Panc1 (cell line): ENCODE results near the gene PDE4A. TPM values are rescaled to one million over a fixed set of nuclear protein-coding genes. Genes with fewer than 3 reads are reported as not detected.

Experiments
- ATAC-seq: fragments of 200-7000 bp; cut with Tn5 transposase; 2 replicates; pipeline ENCODE4 v1.9.1; 2020; ENCODE audit warnings: mild to moderate bottlenecking, moderate library complexity
- BruUV-seq: library from RNA; stranded (reverse); fragments of 400-500 nt; replicated peaks from 2 replicates; lab custom pipeline; 2021; lab: Mats Ljungman, UMichigan
- CTCF ChIA-PET: fragments of 300-600 bp; sonication (Branson Sonifier 250); formaldehyde crosslinking; loops from one replicate; lab custom pipeline; 2022; ENCODE audit warnings: antibody characterized with exemption; lab: Charles Lee
- POLR2A ChIA-PET: fragments of 300-600 bp; sonication (Branson Sonifier 250); formaldehyde crosslinking; loops from one replicate; lab custom pipeline; 2022; ENCODE audit warnings: antibody characterized with exemption; lab: Charles Lee
- DNase-seq: peaks from one replicate; pipeline ENCODE4 v3.0.0-alpha.2; 2010; ENCODE audit warnings: low read depth, low spot score
- H3K27ac ChIP-seq: 2 replicates; pipeline ENCODE4 v1.5.1; 2011; ENCODE audit warnings: mild to moderate bottlenecking, low read length, inconsistent platforms
- H3K27me3 ChIP-seq: fragments of 200-500 bp; sonication (Bioruptor generic); 2 replicates; pipeline ENCODE4 v1.6.0; 2014; ENCODE audit warnings: low read length, inconsistent platforms; ENCODE audit not compliant: control insufficient read depth, insufficient read depth
- H3K36me3 ChIP-seq: fragments of 200-500 bp; sonication (Bioruptor generic); 2 replicates; pipeline ENCODE4 v1.5.1; 2014; ENCODE audit warnings: inconsistent platforms, mild to moderate bottlenecking, low read length, moderate library complexity; ENCODE audit not compliant: control insufficient read depth, insufficient read depth
- H3K4me1 ChIP-seq: 2 replicates; pipeline ENCODE4 v1.5.1; 2011; ENCODE audit warnings: inconsistent platforms, mild to moderate bottlenecking, low read length, moderate library complexity; ENCODE audit not compliant: control insufficient read depth, insufficient read depth
- H3K4me3 ChIP-seq, 2 experiments: 2 replicates each; pipeline ENCODE4 v1.5.1; 2011 to 2012; ENCODE audit warnings: low read depth in 2 of 2, low read length in 2 of 2, mild to moderate bottlenecking in 2 of 2, inconsistent platforms in 1 of 2, moderate library complexity in 1 of 2
- H3K9me3 ChIP-seq: fragments of 200-500 bp; sonication (Bioruptor generic); 2 replicates; pipeline ENCODE4 v1.5.1; 2014; ENCODE audit warnings: low read depth, mild to moderate bottlenecking, inconsistent platforms, low read length, moderate library complexity; ENCODE audit not compliant: control insufficient read depth, insufficient read depth
- POLR2AphosphoS5 ChIP-seq: IDR thresholded peaks from 2 replicates; pipeline ENCODE4 v1.6.1; 2012; ENCODE audit warnings: mild to moderate bottlenecking, low read depth, low read length, moderate library complexity
- SIN3A ChIP-seq: IDR thresholded peaks from 2 replicates; pipeline ENCODE4 v1.6.1; 2012; ENCODE audit warnings: low read depth, mild to moderate bottlenecking, low read length, moderate library complexity, borderline replicate concordance; ENCODE audit not compliant: insufficient read depth
- TCF7L2 ChIP-seq: IDR thresholded peaks from 2 replicates; pipeline ENCODE4 v1.6.1; 2011; ENCODE audit warnings: mild to moderate bottlenecking, low read depth, low read length, inconsistent platforms
- in situ Hi-C: cut with HindIII; loops from 2 replicates; pipeline ENCODE4 v1.10.0; 2016; ENCODE audit warnings: low sequenced_read_pairs, low pct_unique_long_range_greater_than_20kb
- intact Hi-C: fragments of 100-400 bp; cut with micrococcal nuclease; formaldehyde crosslinking; loops from one replicate; pipeline ENCODE4 v1.10.0; 2022; ENCODE audit not compliant: unreplicated experiment
- total RNA-seq: library from RNA; stranded (reverse); gene quantifications from one replicate; pipeline ENCODE4 v1.2.1, GENCODE V29; 2021; ENCODE audit not compliant: unreplicated experiment
- TF ChIP-seq, protein P1 (sequence below): fragments of 450-650 bp; IDR thresholded peaks from 2 replicates; pipeline ENCODE4 v1.5.1; 2017; ENCODE audit warnings: mild to moderate bottlenecking
- TF ChIP-seq, protein P2 (sequence below), 2 experiments: IDR thresholded peaks; 2 replicates each; pipeline ENCODE4 v1.6.1; 2011 to 2012; ENCODE audit warnings: low read depth in 2 of 2, control low read depth in 1 of 2, low read length in 1 of 2, mild to moderate bottlenecking in 1 of 2, moderate library complexity in 1 of 2; ENCODE audit not compliant: insufficient read depth in 1 of 2

Gene PDE4A
- total RNA-seq, 1 experiment from 2014 or later: 25.8 TPM

DNA sequence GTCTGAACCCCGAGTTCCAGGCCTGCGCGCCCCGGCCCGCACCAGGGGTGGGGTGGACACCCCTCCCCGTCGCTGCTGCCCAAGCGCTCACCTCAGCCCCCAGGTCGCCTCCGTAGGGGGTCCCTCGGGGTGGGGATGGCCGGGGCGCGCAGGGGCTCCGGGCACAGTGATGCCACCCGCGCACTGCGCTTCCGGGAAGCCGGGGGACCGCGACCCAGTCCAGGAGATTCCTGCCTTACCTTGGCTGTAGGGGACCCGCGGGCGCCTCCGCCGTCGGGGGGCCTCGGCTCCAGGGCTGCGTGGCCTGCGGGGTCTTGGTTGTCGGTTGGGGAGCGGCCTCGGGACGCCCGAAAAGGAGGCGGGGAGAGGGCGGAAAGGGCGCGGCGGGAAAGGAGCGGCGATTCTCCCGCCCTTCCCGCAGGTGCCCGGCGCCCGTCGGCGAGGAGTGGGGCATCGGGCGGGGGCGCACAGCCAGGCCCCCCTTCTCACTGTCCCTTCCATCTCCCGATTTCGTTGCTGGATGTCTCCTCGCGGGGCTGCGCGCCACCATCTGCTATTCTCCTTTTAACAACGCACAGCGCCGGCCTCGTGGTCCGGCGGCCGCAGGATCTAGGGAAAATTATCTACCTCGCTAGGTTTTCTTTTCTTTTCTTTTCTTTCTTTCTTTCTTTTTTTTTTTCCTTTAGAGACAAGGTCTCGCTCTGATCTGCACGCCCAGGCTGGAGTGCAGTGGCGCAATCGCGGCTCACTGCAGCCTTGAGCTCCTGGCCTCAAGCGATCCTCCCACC lies 82.9 kb downstream of the PDE4A start, which contains the start of gene KEAP1 (continued):
- no peak for TF ChIP-seq TCF7L2

DNA sequence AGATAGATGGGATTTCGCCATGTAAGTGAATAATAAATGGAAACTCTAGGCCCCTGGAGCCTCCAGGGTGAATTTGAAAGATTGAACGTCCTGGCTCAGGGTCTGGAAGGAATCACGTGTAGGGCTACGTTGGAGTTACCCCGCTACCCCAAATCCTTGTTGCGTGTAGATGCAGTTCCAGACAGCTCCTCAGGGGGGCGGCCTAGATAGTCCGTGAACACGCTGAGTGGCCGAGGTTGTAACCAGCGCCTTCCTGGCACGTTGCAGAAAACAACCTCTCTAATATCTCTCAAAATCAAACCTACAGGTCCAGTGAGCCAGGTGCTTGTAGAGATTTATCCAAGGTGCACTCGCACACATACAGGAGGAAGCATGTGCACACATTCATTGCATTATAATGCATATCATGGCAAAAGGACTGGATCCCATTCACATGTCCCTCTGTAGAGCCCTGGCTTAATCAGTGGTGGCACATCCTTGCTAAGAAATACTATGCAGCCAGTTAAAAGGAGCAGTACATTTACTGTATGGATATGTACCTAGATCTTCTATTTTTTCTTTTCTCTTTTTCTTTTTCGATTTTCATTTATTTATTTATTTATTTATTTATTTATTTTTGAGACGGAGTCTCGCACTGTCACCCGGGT lies 85.4 kb downstream of the PDE4A start:
- no peaks in the 10 kb centered on the region for H3K27me3 ChIP-seq
- no peak for DNase-seq
- TF ChIP-seq, protein P1, sequence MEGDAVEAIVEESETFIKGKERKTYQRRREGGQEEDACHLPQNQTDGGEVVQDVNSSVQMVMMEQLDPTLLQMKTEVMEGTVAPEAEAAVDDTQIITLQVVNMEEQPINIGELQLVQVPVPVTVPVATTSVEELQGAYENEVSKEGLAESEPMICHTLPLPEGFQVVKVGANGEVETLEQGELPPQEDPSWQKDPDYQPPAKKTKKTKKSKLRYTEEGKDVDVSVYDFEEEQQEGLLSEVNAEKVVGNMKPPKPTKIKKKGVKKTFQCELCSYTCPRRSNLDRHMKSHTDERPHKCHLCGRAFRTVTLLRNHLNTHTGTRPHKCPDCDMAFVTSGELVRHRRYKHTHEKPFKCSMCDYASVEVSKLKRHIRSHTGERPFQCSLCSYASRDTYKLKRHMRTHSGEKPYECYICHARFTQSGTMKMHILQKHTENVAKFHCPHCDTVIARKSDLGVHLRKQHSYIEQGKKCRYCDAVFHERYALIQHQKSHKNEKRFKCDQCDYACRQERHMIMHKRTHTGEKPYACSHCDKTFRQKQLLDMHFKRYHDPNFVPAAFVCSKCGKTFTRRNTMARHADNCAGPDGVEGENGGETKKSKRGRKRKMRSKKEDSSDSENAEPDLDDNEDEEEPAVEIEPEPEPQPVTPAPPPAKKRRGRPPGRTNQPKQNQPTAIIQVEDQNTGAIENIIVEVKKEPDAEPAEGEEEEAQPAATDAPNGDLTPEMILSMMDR: peak; percentile 86
- TF ChIP-seq POLR2AphosphoS5: no peak
- no TSS peak for BruUV-seq
- no peaks in the 10 kb centered on the region for H3K9me3 ChIP-seq
- H3K27ac ChIP-seq: no peak overlapping the region
- H3K36me3 ChIP-seq: no peaks in the 10 kb centered on the region; the same call in 1 of the 2 replicates
- 0 out of 2 replicates have a peak, but pooled peaks have one; percentile 10 for ATAC-seq
- ChIA-PET POLR2A (no interaction called here), CTCF (interaction anchor here (0.6 to 0.7 kb wide), 2 partner anchors 45 to 190 kb away, joined by 3 to 7 read pairs; no protein-coding TSS in a partner anchor)
- intact Hi-C loops: no loop called here
- H3K4me3 ChIP-seq: no peak overlapping the region
- no peaks in the 10 kb centered on the region; the same call in 1 of the 2 replicates for H3K4me1 ChIP-seq
- in situ Hi-C loops: no loop called here

DNA sequence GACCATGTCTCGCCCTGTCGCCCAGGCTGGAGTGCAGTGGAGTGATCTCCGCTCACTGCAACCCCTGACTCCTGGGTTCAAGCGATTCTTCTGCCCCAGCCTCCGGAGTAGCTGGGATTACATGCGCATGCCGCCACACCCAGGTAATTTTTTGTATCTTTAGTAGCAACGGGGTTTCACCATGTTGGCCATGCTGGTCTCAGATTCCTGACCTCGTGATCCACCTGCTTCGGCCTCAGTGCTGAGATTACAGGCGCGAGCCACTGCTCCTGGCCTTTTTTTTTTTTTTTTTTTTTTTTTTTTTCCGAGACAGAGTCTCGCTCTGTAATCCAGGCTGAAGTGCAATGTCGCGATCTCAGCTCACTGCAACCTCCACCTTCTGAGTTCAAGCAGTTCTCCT lies 87.7 kb downstream of the PDE4A start:
- intact Hi-C loops: no loop called here
- ChIA-PET CTCF (no interaction called here), POLR2A (no interaction called here)
- BruUV-seq: no TSS peak
- H3K4me1 ChIP-seq: no peaks in the 10 kb centered on the region; the same call in 1 of the 2 replicates
- in situ Hi-C loops: no loop called here
- no peaks in the 10 kb centered on the region for H3K9me3 ChIP-seq
- H3K4me3 ChIP-seq: no peak overlapping the region
- H3K27ac ChIP-seq: no peak overlapping the region
- no peaks in the 10 kb centered on the region for H3K27me3 ChIP-seq
- DNase-seq: no peak
- ATAC-seq: no peak
- H3K36me3 ChIP-seq: no peaks in the 10 kb centered on the region
- no peak for TF ChIP-seq TCF7L2
- no peak for TF ChIP-seq SIN3A
- TF ChIP-seq POLR2AphosphoS5: no peak
- TF ChIP-seq, protein P2, sequence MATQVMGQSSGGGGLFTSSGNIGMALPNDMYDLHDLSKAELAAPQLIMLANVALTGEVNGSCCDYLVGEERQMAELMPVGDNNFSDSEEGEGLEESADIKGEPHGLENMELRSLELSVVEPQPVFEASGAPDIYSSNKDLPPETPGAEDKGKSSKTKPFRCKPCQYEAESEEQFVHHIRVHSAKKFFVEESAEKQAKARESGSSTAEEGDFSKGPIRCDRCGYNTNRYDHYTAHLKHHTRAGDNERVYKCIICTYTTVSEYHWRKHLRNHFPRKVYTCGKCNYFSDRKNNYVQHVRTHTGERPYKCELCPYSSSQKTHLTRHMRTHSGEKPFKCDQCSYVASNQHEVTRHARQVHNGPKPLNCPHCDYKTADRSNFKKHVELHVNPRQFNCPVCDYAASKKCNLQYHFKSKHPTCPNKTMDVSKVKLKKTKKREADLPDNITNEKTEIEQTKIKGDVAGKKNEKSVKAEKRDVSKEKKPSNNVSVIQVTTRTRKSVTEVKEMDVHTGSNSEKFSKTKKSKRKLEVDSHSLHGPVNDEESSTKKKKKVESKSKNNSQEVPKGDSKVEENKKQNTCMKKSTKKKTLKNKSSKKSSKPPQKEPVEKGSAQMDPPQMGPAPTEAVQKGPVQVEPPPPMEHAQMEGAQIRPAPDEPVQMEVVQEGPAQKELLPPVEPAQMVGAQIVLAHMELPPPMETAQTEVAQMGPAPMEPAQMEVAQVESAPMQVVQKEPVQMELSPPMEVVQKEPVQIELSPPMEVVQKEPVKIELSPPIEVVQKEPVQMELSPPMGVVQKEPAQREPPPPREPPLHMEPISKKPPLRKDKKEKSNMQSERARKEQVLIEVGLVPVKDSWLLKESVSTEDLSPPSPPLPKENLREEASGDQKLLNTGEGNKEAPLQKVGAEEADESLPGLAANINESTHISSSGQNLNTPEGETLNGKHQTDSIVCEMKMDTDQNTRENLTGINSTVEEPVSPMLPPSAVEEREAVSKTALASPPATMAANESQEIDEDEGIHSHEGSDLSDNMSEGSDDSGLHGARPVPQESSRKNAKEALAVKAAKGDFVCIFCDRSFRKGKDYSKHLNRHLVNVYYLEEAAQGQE (IDR thresholded peaks at IDR 0.05; ENCODE audit: insufficient read depth in 1 of 2, low read depth in 2 of 2, low read length in 1 of 2): no peak
- TF ChIP-seq, protein P1: no peak
